ENCODE data around the gene BAZ2B. TPM values are rescaled to one million over a fixed set of nuclear protein-coding genes. Genes with fewer than 3 reads are reported as not detected.

Gene BAZ2B
- total and polyA plus RNA-seq, 9 of the 15 experiments (the other 6 are each of a cell fraction or from before 2014, with no cell fraction given): 7.5 to 38.6 (median 19.8) TPM

GRCh38 chr2:159270744-159271379 is 345.5 kb downstream of the BAZ2B start (continued):
- TF ChIP-seq HINFP (tag; conservative IDR thresholded peaks at IDR 0.05; ENCODE audit: low read depth) (no peak), SRSF7 (optimal IDR thresholded peaks at IDR 0.05; ENCODE audit: low read depth, low read length) (no peak), TFE3 (CRISPR knock-in tag; IDR thresholded peaks at IDR 0.05) (no peak), PRMT5 (CRISPR knock-in tag; IDR thresholded peaks at IDR 0.05) (no peak), RFX1 (IDR thresholded peaks at IDR 0.05) (0 out of 2 replicates have a peak, but pooled peaks have one; percentile 13), MCM5 (IDR thresholded peaks at IDR 0.05; ENCODE audit: low read depth) (no peak), STAT5A (IDR thresholded peaks at IDR 0.05; ENCODE audit: borderline replicate concordance, low read length) (no peak), YBX1 (IDR thresholded peaks at IDR 0.05) (no peak), SRSF3 (IDR thresholded peaks at IDR 0.05; ENCODE audit: insufficient read depth, low read length) (no peak), GABPB1 (CRISPR knock-in tag; IDR thresholded peaks at IDR 0.05) (no peak), HDAC1 (IDR thresholded peaks at IDR 0.05) (no peak), TBP (optimal IDR thresholded peaks at IDR 0.05; ENCODE audit: low read depth, low read length) (no peak), MEIS2 (IDR thresholded peaks at IDR 0.05; ENCODE audit: partially characterized antibody) (no peak), ZBTB17 (CRISPR knock-in tag; IDR thresholded peaks at IDR 0.05) (no peak), ATF2 (CRISPR knock-in tag; IDR thresholded peaks at IDR 0.05) (no peak), ZNF764 (CRISPR knock-in tag; IDR thresholded peaks at IDR 0.05; ENCODE audit: low read depth) (no peak), NR2F6 (CRISPR knock-in tag; IDR thresholded peaks at IDR 0.05) (no peak), CC2D1A (IDR thresholded peaks at IDR 0.05) (peak; percentile 28; the same call in 1 of the 2 replicates), HMG20B (CRISPR knock-in tag; IDR thresholded peaks at IDR 0.05) (no peak), MAFK (IDR thresholded peaks at IDR 0.05; ENCODE audit: low read length) (peak; percentile 28; the same call in 1 of the 2 replicates), DPF2 (IDR thresholded peaks at IDR 0.05) (peak; percentile 36; the same call in 1 of the 2 replicates), MED1 (CRISPR knock-in tag; IDR thresholded peaks at IDR 0.05; ENCODE audit: borderline replicate concordance) (no peak), KDM5B (IDR thresholded peaks at IDR 0.05; ENCODE audit: insufficient replicate concordance, low read depth, low read length) (no peak), ZNF212 (CRISPR knock-in tag; IDR thresholded peaks at IDR 0.05) (no peak), ZNF717 (CRISPR knock-in tag; IDR thresholded peaks at IDR 0.05) (no peak), TAF1 (IDR thresholded peaks at IDR 0.05; ENCODE audit: control insufficient read depth, extremely low read depth, insufficient read depth, low read length, severe bottlenecking) (no peak), KLF6 (CRISPR knock-in tag; IDR thresholded peaks at IDR 0.05; ENCODE audit: borderline replicate concordance) (no peak)

All from K562 (cell line).